GM12872 (cell line): ENCODE data around the gene FUBP3.

Source experiments
- TF ChIP-seq, protein P1 (sequence below): IDR thresholded peaks from 3 replicates; pipeline ENCODE4 v1.5.1; 2011; ENCODE audit warnings: low read depth, mild to moderate bottlenecking, low read length, moderate library complexity; ENCODE audit not compliant: insufficient read depth

FUBP3 gene

DNA sequence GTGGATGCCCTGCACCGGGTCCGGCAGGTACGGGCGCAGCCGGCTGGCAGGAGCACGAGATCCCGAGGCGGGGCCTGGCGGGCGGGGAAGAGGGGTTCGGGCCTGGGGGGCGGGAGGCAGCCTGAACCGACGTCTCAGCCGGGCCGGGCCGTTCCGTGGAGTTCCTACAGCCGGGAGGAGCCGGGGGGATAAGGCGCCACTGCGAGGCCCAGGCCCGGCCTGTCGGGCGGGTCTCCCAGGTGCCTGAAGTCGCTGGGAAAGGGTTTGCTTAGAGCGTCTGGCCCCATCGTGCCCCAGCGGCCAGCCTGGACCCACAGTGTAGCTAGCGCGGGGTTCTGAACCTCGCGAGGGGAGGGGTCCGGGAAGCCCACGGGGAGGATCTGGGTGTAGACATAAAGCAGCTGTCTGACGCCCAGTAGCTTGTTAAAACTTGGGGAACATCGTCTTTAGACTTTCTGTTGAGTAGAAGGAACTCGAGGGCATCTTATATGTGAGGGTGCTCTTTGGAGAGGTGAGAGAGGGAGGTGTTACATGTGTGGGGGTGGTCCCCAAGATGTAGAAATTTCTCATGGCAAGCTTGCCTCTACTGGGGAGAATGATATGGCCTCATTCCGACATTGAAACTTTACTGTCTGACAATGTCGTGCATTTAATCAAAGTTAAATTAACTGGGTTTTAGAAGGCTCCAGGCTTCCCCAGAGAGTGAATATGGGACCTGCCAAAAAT lies 524 bp downstream of the FUBP3 start:
- TF ChIP-seq, protein P1, sequence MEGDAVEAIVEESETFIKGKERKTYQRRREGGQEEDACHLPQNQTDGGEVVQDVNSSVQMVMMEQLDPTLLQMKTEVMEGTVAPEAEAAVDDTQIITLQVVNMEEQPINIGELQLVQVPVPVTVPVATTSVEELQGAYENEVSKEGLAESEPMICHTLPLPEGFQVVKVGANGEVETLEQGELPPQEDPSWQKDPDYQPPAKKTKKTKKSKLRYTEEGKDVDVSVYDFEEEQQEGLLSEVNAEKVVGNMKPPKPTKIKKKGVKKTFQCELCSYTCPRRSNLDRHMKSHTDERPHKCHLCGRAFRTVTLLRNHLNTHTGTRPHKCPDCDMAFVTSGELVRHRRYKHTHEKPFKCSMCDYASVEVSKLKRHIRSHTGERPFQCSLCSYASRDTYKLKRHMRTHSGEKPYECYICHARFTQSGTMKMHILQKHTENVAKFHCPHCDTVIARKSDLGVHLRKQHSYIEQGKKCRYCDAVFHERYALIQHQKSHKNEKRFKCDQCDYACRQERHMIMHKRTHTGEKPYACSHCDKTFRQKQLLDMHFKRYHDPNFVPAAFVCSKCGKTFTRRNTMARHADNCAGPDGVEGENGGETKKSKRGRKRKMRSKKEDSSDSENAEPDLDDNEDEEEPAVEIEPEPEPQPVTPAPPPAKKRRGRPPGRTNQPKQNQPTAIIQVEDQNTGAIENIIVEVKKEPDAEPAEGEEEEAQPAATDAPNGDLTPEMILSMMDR = no peak

DNA sequence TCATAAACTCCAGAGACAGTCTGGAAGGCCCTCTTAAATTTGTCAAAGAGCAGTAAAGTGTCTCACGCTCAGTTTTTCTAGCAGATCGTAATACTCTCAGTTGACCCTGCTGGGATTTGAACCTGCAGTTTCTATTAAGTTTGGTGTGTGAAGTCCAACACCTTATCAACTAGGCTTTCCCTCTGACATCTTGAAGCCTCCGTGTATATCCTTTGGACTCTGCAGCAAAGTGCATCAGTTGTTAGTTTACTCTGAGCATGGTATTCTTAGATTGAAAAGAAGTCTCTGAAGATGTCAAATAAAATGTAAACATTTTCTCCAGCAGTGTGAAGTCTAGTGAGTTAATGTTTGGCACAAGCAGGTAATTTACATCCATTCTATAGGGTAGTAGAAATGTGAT lies 2.4 kb downstream of the FUBP3 start:
- TF ChIP-seq, protein P1 = no peak

DNA sequence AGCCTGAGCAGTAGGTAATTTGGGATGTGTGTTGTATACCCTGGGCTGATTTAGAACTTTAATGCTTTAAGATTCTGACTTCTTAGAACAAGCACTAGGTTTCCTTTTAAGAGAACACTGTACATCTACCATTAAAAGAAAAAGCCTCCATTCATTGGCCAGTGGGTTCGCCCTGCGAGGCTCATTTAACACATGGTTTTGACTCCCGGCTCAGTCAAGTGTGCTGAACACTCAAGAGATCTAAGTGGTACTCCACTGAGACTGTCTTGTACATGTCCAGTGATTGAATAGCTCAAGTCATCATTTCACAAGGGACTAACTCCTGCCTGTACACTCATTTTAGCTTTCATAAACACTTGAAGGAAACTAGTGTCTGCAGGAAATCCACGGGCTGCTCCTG lies 3.9 kb downstream of the FUBP3 start:
- TF ChIP-seq, protein P1 = no peak

DNA sequence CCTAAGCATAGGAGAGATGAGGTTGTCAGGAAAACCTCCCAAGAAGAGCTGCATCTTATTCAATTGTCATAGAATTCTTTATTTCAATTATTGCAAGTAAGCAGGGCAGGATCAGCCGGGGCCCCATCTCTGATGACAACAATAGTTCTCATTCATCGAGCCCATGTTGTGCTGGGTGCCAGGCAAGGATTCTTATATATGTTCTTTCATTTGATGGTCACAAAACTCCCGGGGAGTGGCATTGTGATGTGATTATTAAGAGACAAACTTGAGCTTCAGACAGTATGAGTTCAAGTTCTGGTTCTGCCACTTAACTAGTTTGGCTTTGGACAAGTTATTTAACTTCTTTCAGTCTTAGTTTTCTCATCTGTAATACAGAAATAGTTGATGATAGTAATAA lies 8.5 kb downstream of the FUBP3 start:
- TF ChIP-seq, protein P1 = no peak

DNA sequence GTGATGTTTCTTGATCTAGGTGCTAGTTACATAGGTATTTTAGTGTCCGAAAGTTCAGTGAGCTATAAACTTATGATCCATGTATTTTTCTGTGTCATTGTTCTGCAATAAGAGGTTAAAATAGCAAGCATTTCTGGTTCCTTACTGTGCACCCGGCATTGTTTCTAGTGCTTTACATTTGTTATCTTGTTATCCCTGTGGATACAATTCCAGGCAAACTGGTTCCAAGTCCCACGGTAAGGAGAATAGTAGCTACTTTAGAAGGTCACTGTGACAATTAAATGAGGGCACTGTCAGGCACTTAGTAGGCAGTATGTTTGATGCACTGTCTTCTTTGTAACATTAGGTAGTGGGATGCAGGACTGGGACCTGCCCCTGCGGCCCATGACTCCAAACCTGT lies 9.0 kb downstream of the FUBP3 start:
- TF ChIP-seq, protein P1 = no peak

DNA sequence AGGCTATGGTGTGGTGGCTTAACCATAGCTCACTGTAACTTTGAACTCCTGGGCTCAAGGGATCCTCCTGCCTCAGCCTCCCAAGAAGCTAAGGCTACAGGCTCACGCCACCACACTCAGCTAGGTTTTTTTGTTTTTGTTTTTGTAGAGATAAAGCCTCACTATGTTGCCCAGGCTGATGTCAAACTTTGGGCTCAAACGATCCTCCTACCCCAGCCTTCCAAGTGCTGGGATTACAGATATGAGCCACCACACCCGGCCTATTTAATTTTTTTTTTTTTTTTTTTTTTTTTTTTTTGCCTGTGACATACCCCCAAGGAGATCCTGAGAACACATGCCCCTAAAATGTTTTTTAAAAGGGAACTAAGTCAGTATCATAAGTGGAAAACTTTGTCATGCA lies 10.4 kb downstream of the FUBP3 start:
- TF ChIP-seq, protein P1 = no peak

DNA sequence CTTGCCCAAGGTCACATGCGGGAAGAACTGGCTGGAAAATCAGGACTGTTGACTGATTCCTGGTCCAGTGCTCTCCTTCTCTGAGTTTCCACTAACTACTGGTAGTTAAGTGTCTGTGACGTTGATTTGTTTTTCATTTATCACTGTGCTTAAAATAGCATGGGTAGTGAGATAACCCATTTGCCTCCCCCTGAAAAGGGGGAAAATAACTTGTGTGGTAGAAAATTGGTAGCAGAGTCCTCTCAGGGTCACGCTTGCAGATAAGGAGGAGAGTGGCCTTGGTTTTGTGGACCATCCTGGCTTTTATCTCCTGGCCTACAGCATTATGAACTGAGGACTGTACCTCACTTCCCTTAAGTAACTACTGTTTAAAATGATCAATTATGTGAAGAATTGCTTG lies 10.9 kb downstream of the FUBP3 start:
- TF ChIP-seq, protein P1 = no peak
